GM12878 (cell line): Measurements from ENCODE around the gene PDPK1. TPM values are rescaled to one million over a fixed set of nuclear protein-coding genes. Genes with fewer than 3 reads are reported as not detected.

ENCODE experiments used
- ATAC-seq: fragments of 200-7000 bp; cut with Tn5 transposase; 3 replicates; pipeline ENCODE4 v1.9.1; 2020; ENCODE audit warnings: mild to moderate bottlenecking, moderate library complexity
- BruUV-seq: library from RNA; stranded (reverse); fragments of 400-500 nt; replicated peaks from 2 replicates; lab custom pipeline; 2021; lab: Mats Ljungman, UMichigan
- CTCF ChIA-PET: fragments of 300-600 bp; sonication (Branson Sonifier 250); formaldehyde crosslinking; extraction: SDS; loops from one replicate; lab custom pipeline; 2021; ENCODE audit warnings: inconsistent platforms; lab: Yijun Ruan, JAX
- POLR2A ChIA-PET: fragments of 350-600 bp; formaldehyde crosslinking; extraction: SDS; loops from one replicate; lab custom pipeline; 2021; ENCODE audit warnings: inconsistent platforms; lab: Charles Lee
- RAD21 ChIA-PET: fragments of 300-600 bp; sonication (Branson Sonifier 250); formaldehyde crosslinking; loops from one replicate; lab custom pipeline; 2023; ENCODE audit warnings: antibody characterized with exemption; ENCODE audit not compliant: unreplicated experiment; lab: Charles Lee
- SMC1A ChIA-PET: fragments of 300-600 bp; sonication (Branson Sonifier 250); formaldehyde crosslinking; loops from one replicate; lab custom pipeline; 2023; ENCODE audit not compliant: unreplicated experiment, uncharacterized antibody; lab: Charles Lee
- DNase-seq: peaks from one replicate; pipeline ENCODE4 v3.0.0-alpha.2; 2011; ENCODE audit warnings: low read depth, low spot score
- FAIRE-seq: peaks from 3 replicates; lab custom pipeline; 2011; peaks lifted over from hg19 to GRCh38; lab: Jason Lieb, UNC
- H2AFZ ChIP-seq: 2 replicates; pipeline ENCODE4 v1.6.0; 2011; ENCODE audit warnings: low read depth, low read length, control low read depth; ENCODE audit not compliant: control insufficient read depth
- H3K27ac ChIP-seq: 2 replicates; pipeline ENCODE4 v1.5.1; 2011; ENCODE audit warnings: control low read depth; ENCODE audit not compliant: control insufficient read depth, insufficient read depth
- H3K27me3 ChIP-seq, 2 experiments: replicated peaks in 1 of 2; 2 replicates each; pipeline versions ENCODE4 v1.6.0 to v1.6.1; 2011; ENCODE audit warnings: low read length in 1 of 2; ENCODE audit not compliant: control insufficient read depth in 2 of 2, insufficient read depth in 2 of 2
- H3K36me3 ChIP-seq, 2 experiments: 2 replicates each; pipeline ENCODE4 v1.5.1; 2011; ENCODE audit warnings: low read length in 1 of 2; ENCODE audit not compliant: control insufficient read depth in 2 of 2, insufficient read depth in 2 of 2
- H3K4me1 ChIP-seq: 2 replicates; pipeline ENCODE4 v1.6.1; 2011; ENCODE audit warnings: mild to moderate bottlenecking, low read length, moderate library complexity, mixed read lengths; ENCODE audit not compliant: control insufficient read depth, insufficient read depth
- H3K4me2 ChIP-seq: 2 replicates; pipeline ENCODE4 v1.6.0; 2011; ENCODE audit warnings: control low read depth; ENCODE audit not compliant: control insufficient read depth, insufficient read depth
- H3K4me3 ChIP-seq: fragments of 200-600 bp; sonication (generic); 2 replicates; pipeline ENCODE4 v1.5.1; 2016
- H3K79me2 ChIP-seq: 2 replicates; pipeline ENCODE4 v1.6.0; 2011; ENCODE audit warnings: low read length; ENCODE audit not compliant: control insufficient read depth, insufficient read depth
- H3K9ac ChIP-seq: 2 replicates; pipeline ENCODE4 v1.8.0; 2011; ENCODE audit warnings: low read length, control low read depth, mixed read lengths; ENCODE audit not compliant: control insufficient read depth, insufficient read depth
- H3K9me3 ChIP-seq: replicated peaks from 3 replicates; pipeline ENCODE4 v1.5.1; 2011; ENCODE audit warnings: mild to moderate bottlenecking, low read length; ENCODE audit not compliant: control insufficient read depth, insufficient read depth
- H4K20me1 ChIP-seq: 2 replicates; pipeline ENCODE4 v1.6.0; 2011; ENCODE audit not compliant: control insufficient read depth, insufficient read depth
- BCLAF1 ChIP-seq: fragments of 450-650 bp; IDR thresholded peaks from 2 replicates; pipeline ENCODE4 v1.6.1; 2017; ENCODE audit warnings: antibody characterized with exemption, mild to moderate bottlenecking, moderate library complexity
- CHD2 ChIP-seq: IDR thresholded peaks from 2 replicates; pipeline ENCODE4 v1.6.1; 2011; ENCODE audit warnings: low read depth, low read length, improper control_type of control experiment, borderline replicate concordance
- GATAD2B ChIP-seq: fragments of 450-650 bp; conservative IDR thresholded peaks from 2 replicates; pipeline ENCODE4 v1.6.1; 2017; ENCODE audit warnings: low read depth, mild to moderate bottlenecking, moderate library complexity
- KDM1A ChIP-seq: fragments of 200-600 bp; sonication (generic); IDR thresholded peaks from 2 replicates; pipeline ENCODE4 v1.6.1; 2016; ENCODE audit warnings: borderline replicate concordance
- NBN ChIP-seq: fragments of 450-650 bp; IDR thresholded peaks from 2 replicates; pipeline ENCODE4 v1.6.1; 2016
- NFXL1 ChIP-seq: fragments of 450-650 bp; IDR thresholded peaks from 2 replicates; pipeline ENCODE4 v1.6.1; 2017; ENCODE audit warnings: antibody characterized with exemption, mild to moderate bottlenecking, borderline replicate concordance
- POLR2A ChIP-seq: IDR thresholded peaks from 2 replicates; pipeline ENCODE4 v1.6.1; 2011; ENCODE audit warnings: low read depth, mild to moderate bottlenecking, low read length
- RUNX3 ChIP-seq: IDR thresholded peaks from 2 replicates; pipeline ENCODE4 v1.6.1; 2012; ENCODE audit warnings: low read length, inconsistent platforms
- SMAD5 ChIP-seq: IDR thresholded peaks from 2 replicates; pipeline ENCODE4 v1.6.1; 2016; ENCODE audit warnings: antibody characterized with exemption, low read depth
- SRF ChIP-seq, 2 experiments: IDR thresholded peaks; 2 replicates each; pipeline ENCODE4 v1.6.1; 2011; ENCODE audit warnings: low read depth in 2 of 2, low read length in 2 of 2, mild to moderate bottlenecking in 1 of 2, moderate library complexity in 1 of 2
- TCF7 ChIP-seq: IDR thresholded peaks from 2 replicates; pipeline ENCODE4 v1.6.1; 2014; ENCODE audit warnings: antibody characterized with exemption, borderline replicate concordance
- ZBTB11 ChIP-seq: fragments of 450-650 bp; formaldehyde crosslinking; IDR thresholded peaks from 2 replicates; pipeline ENCODE4 v1.5.0; 2022; ENCODE audit warnings: mild to moderate bottlenecking, missing genetic modification characterization
- ZSCAN29 ChIP-seq: fragments of 450-650 bp; IDR thresholded peaks from 2 replicates; pipeline ENCODE4 v1.6.1; 2017; ENCODE audit warnings: mild to moderate bottlenecking, moderate library complexity
- WGBS: methylation state at CpG from one replicate; pipeline ENCODE4 v1.1.6; 2016; ENCODE audit warnings: low lambda C conversion rate; ENCODE audit not compliant: insufficient replicate concordance, insufficient coverage; ENCODE audit errors: missing lambda C conversion rate; 5-methylcytosine and 5-hydroxymethylcytosine counted together
- in situ Hi-C: fragments of 300-500 bp; cut with MboI; formaldehyde crosslinking; loops from 9 replicates; pipeline ENCODE4 v1.14.3; 2018; ENCODE audit warnings: mixed read lengths
- intact Hi-C: fragments of 100-400 bp; cut with micrococcal nuclease; formaldehyde crosslinking; loops from one replicate; pipeline ENCODE4 v1.14.2; 2022; ENCODE audit not compliant: unreplicated experiment
- polyA plus RNA-seq, 11 experiments: library from polyadenylated mRNA; depleted of rRNA in 4 of 11; unstranded in 6 of 11; stranded (reverse) in 5 of 11; fragments of >200 nt; fragmentation: Nextera tagmentation in 4 of 11; fragmentation: Illumina TruSeq in 1 of 11; extraction: Ambion mirVana in 4 of 11; extraction: Trizol in 1 of 11; gene quantifications; 1 replicate in 1 of 11; 2 replicates in 10 of 11; pipeline versions ENCODE4 v1.2.1 to v1.2.3, GENCODE V29; 2011 to 2016; ENCODE audit warnings: inconsistent platforms in 2 of 11, missing spikeins in 2 of 11, low read depth in 1 of 11
- total RNA-seq, 4 experiments: library from RNA; depleted of rRNA in 3 of 4; stranded (reverse); fragments of >200 nt in 3 of 4; fragmentation: Illumina TruSeq in 1 of 4; extraction: Trizol in 1 of 4; gene quantifications; 2 replicates each; pipeline versions ENCODE4 v1.2.1 to v1.2.3, GENCODE V29; 2013 to 2021
- TF ChIP-seq, protein P1 (sequence below): IDR thresholded peaks from 2 replicates; pipeline ENCODE4 v1.6.1; 2012; ENCODE audit warnings: mild to moderate bottlenecking, low read depth, low read length
- TF ChIP-seq, protein P2 (sequence below): fragments of 450-650 bp; IDR thresholded peaks from 2 replicates; pipeline ENCODE4 v1.6.1; 2017; ENCODE audit warnings: mild to moderate bottlenecking

The PDPK1 gene
- total and polyA plus RNA-seq, 10 of the 15 experiments (the other 5 are each of a cell fraction or from before 2014, with no cell fraction given): 3.9 to 41.3 (median 25.5) TPM

DNA sequence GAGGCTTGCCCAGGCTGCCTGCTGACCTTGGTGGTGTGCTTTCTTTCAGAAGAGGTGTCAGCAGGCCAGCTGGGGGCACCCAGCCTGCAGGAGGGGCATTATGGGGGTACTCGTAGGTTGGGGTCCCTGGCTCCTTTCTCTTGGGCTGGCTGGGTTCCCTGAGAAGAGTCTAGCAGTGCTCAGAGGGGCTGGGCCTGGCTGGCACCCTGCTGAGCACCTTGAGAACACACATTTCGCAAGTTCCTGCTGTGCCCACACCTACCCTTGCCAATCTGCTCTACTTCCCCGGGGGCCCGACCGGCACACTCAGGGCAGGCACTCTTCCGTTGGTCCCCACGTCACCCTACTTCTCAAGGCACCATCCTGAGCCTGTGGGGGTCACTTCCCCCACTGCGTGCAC lies 11.7 kb upstream of the PDPK1 start:
- DNase-seq: no peak
- Histone ChIP-seq H3K27me3 (no peaks in the 10 kb centered on the region), H3K4me1 (peaks cover 7% of the 10 kb centered on the region), H3K4me2 (no peak overlapping the region), H3K4me3 (no peak overlapping the region), H3K27ac (no peak overlapping the region), H3K79me2 (peaks cover 3% of the 10 kb centered on the region), H2AFZ (no peak overlapping the region), H4K20me1 (peaks cover 3% of the 10 kb centered on the region; the same call in 1 of the 2 replicates), H3K36me3 (peaks cover 9 to 23% of the 10 kb centered on the region in 2 experiments; a peak in 3 of 4 replicates), H3K9me3 (no peaks in the 10 kb centered on the region), H3K9ac (no peak overlapping the region)
- BruUV-seq: no TSS peak
- intact Hi-C loops (no loop called here), in situ Hi-C loops (no loop called here)
- ATAC-seq: no peak
- 85% methylated on average over 8 of the region's 8 CpGs for WGBS
- ChIA-PET SMC1A (no interaction called here), RAD21 (no interaction called here), POLR2A (no interaction called here), CTCF (no interaction called here)
- no peak for FAIRE-seq
- TF ChIP-seq CHD2: no peak
- TF ChIP-seq, protein P1, sequence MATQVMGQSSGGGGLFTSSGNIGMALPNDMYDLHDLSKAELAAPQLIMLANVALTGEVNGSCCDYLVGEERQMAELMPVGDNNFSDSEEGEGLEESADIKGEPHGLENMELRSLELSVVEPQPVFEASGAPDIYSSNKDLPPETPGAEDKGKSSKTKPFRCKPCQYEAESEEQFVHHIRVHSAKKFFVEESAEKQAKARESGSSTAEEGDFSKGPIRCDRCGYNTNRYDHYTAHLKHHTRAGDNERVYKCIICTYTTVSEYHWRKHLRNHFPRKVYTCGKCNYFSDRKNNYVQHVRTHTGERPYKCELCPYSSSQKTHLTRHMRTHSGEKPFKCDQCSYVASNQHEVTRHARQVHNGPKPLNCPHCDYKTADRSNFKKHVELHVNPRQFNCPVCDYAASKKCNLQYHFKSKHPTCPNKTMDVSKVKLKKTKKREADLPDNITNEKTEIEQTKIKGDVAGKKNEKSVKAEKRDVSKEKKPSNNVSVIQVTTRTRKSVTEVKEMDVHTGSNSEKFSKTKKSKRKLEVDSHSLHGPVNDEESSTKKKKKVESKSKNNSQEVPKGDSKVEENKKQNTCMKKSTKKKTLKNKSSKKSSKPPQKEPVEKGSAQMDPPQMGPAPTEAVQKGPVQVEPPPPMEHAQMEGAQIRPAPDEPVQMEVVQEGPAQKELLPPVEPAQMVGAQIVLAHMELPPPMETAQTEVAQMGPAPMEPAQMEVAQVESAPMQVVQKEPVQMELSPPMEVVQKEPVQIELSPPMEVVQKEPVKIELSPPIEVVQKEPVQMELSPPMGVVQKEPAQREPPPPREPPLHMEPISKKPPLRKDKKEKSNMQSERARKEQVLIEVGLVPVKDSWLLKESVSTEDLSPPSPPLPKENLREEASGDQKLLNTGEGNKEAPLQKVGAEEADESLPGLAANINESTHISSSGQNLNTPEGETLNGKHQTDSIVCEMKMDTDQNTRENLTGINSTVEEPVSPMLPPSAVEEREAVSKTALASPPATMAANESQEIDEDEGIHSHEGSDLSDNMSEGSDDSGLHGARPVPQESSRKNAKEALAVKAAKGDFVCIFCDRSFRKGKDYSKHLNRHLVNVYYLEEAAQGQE: no peak
- TF ChIP-seq SRF (IDR thresholded peaks at IDR 0.05; ENCODE audit: low read depth in 2 of 2, low read length in 2 of 2): no peak
- no peak for TF ChIP-seq NBN
- no peak for TF ChIP-seq ZSCAN29
- no peak for TF ChIP-seq NFXL1
- TF ChIP-seq SMAD5: no peak
- TF ChIP-seq GATAD2B: no peak
- TF ChIP-seq POLR2A: no peak
- no peak for TF ChIP-seq BCLAF1
- TF ChIP-seq RUNX3: no peak
- TF ChIP-seq ZBTB11 (CRISPR knock-in tag): no peak
- no peak for TF ChIP-seq KDM1A
- no peak for TF ChIP-seq TCF7
- TF ChIP-seq, protein P2, sequence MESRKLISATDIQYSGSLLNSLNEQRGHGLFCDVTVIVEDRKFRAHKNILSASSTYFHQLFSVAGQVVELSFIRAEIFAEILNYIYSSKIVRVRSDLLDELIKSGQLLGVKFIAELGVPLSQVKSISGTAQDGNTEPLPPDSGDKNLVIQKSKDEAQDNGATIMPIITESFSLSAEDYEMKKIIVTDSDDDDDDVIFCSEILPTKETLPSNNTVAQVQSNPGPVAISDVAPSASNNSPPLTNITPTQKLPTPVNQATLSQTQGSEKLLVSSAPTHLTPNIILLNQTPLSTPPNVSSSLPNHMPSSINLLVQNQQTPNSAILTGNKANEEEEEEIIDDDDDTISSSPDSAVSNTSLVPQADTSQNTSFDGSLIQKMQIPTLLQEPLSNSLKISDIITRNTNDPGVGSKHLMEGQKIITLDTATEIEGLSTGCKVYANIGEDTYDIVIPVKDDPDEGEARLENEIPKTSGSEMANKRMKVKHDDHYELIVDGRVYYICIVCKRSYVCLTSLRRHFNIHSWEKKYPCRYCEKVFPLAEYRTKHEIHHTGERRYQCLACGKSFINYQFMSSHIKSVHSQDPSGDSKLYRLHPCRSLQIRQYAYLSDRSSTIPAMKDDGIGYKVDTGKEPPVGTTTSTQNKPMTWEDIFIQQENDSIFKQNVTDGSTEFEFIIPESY: no peak
